A673 (cell line): ENCODE data around the gene ZSCAN21. TPM values are rescaled to one million over a fixed set of nuclear protein-coding genes. Genes with fewer than 3 reads are reported as not detected.
A peak's percentile ranks its signal among the peaks of the same experiment; 100 is the strongest.

Experiments
- BruUV-seq: library from RNA; stranded (reverse); fragments of 400-500 nt; replicated peaks from 2 replicates; lab custom pipeline; 2021; lab: Mats Ljungman, UMichigan
- CTCF ChIA-PET: fragments of 300-600 bp; sonication (Branson Sonifier 250); formaldehyde crosslinking; loops from one replicate; lab custom pipeline; 2022; ENCODE audit warnings: antibody characterized with exemption; lab: Charles Lee
- POLR2A ChIA-PET: fragments of 300-600 bp; sonication (Branson Sonifier 250); formaldehyde crosslinking; loops from one replicate; lab custom pipeline; 2022; ENCODE audit warnings: antibody characterized with exemption; ENCODE audit not compliant: low non-redundant PET; lab: Charles Lee
- DNase-seq: peaks from one replicate; pipeline ENCODE4 v3.0.0-alpha.2; 2015; ENCODE audit warnings: low spot score
- H3K27ac ChIP-seq: fragments of 200-600 bp; sonication (generic); 2 replicates; pipeline ENCODE4 v1.5.1; 2016; ENCODE audit warnings: mixed run types, low read depth, mild to moderate bottlenecking, mixed read lengths, antibody characterized with exemption, low read length; ENCODE audit not compliant: poor library complexity, severe bottlenecking
- H3K27me3 ChIP-seq: fragments of 200-600 bp; sonication (generic); replicated peaks from 2 replicates; pipeline ENCODE4 v1.6.1; 2017; ENCODE audit warnings: mixed run types, low read depth, mild to moderate bottlenecking, mixed read lengths, antibody characterized with exemption, low read length; ENCODE audit not compliant: insufficient read depth, poor library complexity
- H3K36me3 ChIP-seq: fragments of 200-600 bp; sonication (generic); 2 replicates; pipeline ENCODE4 v1.6.1; 2016; ENCODE audit warnings: mixed run types, mild to moderate bottlenecking, mixed read lengths, antibody characterized with exemption, low read length; ENCODE audit not compliant: insufficient read depth, poor library complexity, severe bottlenecking
- H3K4me1 ChIP-seq: fragments of 200-600 bp; sonication (generic); 2 replicates; pipeline ENCODE4 v1.6.1; 2017; ENCODE audit warnings: mixed run types, mild to moderate bottlenecking, mixed read lengths, antibody characterized with exemption, low read length; ENCODE audit not compliant: insufficient read depth, poor library complexity, severe bottlenecking
- H3K4me3 ChIP-seq: fragments of 200-600 bp; sonication (generic); 2 replicates; pipeline ENCODE4 v1.5.1; 2016; ENCODE audit warnings: low read depth, mixed run types, mild to moderate bottlenecking, mixed read lengths, low read length; ENCODE audit not compliant: poor library complexity, severe bottlenecking
- H3K9me3 ChIP-seq: fragments of 200-600 bp; sonication (generic); 2 replicates; pipeline ENCODE4 v1.6.1; 2016; ENCODE audit warnings: mixed run types, low read depth, mild to moderate bottlenecking, mixed read lengths, antibody characterized with exemption, low read length; ENCODE audit not compliant: poor library complexity, severe bottlenecking
- EZH2 ChIP-seq: fragments of 200-600 bp; sonication (generic); IDR thresholded peaks from 2 replicates; pipeline ENCODE4 v1.6.1; 2017; ENCODE audit warnings: borderline replicate concordance, low read depth, mild to moderate bottlenecking, mixed read lengths, antibody characterized with exemption, low read length; ENCODE audit not compliant: poor library complexity, severe bottlenecking
- intact Hi-C: fragments of 100-400 bp; cut with micrococcal nuclease; formaldehyde crosslinking; loops from one replicate; pipeline ENCODE4 v1.10.0; 2022; ENCODE audit not compliant: unreplicated experiment
- total RNA-seq: library from RNA; stranded (reverse); gene quantifications from 2 replicates; pipeline ENCODE4 v1.2.3, GENCODE V29; 2021
- TF ChIP-seq, protein P1 (sequence below): fragments of 300-800, 200-600 bp; sonication (generic); conservative IDR thresholded peaks from 2 replicates; pipeline ENCODE4 v1.5.1; 2017; ENCODE audit warnings: low read depth, mild to moderate bottlenecking, antibody characterized with exemption, low read length, moderate library complexity, mixed read lengths

The ZSCAN21 gene
- total RNA-seq, 1 experiment from 2014 or later: 17.2 TPM

DNA sequence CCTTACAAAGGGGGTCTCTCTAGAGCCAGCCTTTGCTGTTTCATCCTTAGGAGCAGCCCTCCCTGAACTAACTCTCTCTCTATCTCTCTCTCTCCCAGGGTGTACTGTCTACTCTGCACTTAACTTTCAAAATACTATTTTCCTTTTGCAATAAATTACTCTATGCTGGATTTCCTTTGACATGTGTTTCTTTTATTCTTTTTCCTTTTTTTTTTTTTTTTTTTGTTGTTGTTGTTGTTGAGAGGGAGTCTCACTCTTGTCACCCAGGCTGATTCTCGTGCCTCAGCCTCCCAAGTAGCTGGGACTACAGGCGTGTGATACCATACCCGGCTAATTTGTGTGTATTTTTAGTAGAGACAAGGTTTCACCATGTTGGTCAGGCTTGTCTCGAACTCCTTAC lies 33.4 kb downstream of the ZSCAN21 start:
- no peak for DNase-seq
- H3K9me3 ChIP-seq: no peaks in the 10 kb centered on the region
- no peak overlapping the region for H3K27ac ChIP-seq
- H3K4me3 ChIP-seq: no peak overlapping the region
- peaks cover 22% of the 10 kb centered on the region for H3K36me3 ChIP-seq
- ChIA-PET POLR2A (interaction anchor here (0.6 kb wide), 1 partner anchor 262 kb away, joined by 11 read pairs; no protein-coding TSS in a partner anchor), CTCF (interaction anchor here (0.6 kb wide), 1 partner anchor 18 kb away, joined by 4 read pairs; the partner anchor contains the start of genes AP4M1 and MCM7)
- TF ChIP-seq EZH2: no peak
- TF ChIP-seq, protein P1, sequence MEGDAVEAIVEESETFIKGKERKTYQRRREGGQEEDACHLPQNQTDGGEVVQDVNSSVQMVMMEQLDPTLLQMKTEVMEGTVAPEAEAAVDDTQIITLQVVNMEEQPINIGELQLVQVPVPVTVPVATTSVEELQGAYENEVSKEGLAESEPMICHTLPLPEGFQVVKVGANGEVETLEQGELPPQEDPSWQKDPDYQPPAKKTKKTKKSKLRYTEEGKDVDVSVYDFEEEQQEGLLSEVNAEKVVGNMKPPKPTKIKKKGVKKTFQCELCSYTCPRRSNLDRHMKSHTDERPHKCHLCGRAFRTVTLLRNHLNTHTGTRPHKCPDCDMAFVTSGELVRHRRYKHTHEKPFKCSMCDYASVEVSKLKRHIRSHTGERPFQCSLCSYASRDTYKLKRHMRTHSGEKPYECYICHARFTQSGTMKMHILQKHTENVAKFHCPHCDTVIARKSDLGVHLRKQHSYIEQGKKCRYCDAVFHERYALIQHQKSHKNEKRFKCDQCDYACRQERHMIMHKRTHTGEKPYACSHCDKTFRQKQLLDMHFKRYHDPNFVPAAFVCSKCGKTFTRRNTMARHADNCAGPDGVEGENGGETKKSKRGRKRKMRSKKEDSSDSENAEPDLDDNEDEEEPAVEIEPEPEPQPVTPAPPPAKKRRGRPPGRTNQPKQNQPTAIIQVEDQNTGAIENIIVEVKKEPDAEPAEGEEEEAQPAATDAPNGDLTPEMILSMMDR: no peak
- BruUV-seq: no TSS peak
- intact Hi-C loops: loop anchor here (5.0 kb wide), 1 partner anchor 86 kb away; no protein-coding TSS in a partner anchor
- peaks cover 25% of the 10 kb centered on the region for H3K4me1 ChIP-seq
- no peaks in the 10 kb centered on the region for H3K27me3 ChIP-seq

DNA sequence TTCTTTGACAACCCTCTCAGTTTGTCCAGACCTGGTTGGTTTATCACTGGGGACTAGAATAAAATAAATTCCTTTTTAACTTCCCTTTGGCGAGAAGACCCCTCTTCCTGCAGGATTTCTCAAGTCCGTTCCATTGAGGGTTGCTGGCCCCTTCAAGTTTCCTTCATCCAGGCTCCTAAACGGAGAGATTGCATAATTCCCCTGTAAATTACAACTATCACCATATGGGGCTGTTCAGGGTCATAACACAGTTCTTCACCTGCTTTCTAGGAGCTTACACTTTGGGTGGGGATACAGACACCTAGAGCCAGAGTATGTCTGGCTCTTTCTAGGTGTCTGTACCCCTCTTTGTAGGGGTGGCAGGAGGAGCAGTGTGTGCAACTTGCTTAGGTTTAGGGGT lies 35.9 kb downstream of the ZSCAN21 start:
- peaks cover 5% of the 10 kb centered on the region for H3K36me3 ChIP-seq
- no TSS peak for BruUV-seq
- no peak overlapping the region for H3K27ac ChIP-seq
- intact Hi-C loops: no loop called here
- ChIA-PET POLR2A (no interaction called here), CTCF (no interaction called here)
- no peak overlapping the region for H3K4me3 ChIP-seq
- H3K27me3 ChIP-seq: no peaks in the 10 kb centered on the region
- no peaks in the 10 kb centered on the region for H3K9me3 ChIP-seq
- peaks cover 34% of the 10 kb centered on the region for H3K4me1 ChIP-seq
- TF ChIP-seq EZH2: no peak
- TF ChIP-seq, protein P1: no peak
- DNase-seq: no peak

DNA sequence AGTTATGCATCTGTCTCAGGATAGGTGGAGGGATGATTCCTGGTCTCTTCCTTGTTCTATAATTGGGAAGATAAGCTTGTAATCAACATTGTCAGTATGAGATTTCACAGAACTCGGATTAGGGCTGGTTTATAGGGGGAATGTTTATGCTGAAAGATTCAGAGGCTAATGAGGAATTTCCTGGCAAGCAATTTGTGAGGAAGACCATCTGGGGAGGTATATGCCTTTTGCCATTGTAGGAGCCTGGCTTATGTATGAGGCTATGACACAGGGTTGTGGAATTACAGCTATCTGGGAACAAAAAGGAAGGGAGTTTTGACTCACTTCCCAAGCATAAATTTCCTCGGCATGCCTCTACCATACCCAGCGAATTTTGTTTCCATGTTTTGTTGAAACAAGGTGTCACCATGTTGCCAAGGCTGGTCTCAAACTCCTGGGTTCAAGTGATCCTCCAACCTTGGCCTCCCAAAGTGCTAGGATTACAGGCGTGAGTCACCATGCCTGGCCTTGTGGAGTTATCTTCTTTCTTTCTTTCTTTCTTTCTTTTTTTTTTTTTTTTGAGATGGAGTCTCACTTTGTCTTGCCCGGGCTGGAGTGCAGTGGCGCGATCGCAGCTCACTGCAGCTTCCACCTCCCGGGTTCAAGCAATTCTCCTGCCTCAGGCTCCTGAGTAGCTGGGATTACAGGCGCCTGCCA lies 37.6 kb downstream of the ZSCAN21 start:
- Histone ChIP-seq H3K4me1 (peaks cover 39% of the 10 kb centered on the region), H3K4me3 (no peak overlapping the region), H3K9me3 (no peaks in the 10 kb centered on the region), H3K27me3 (no peaks in the 10 kb centered on the region), H3K36me3 (peaks cover 22% of the 10 kb centered on the region), H3K27ac (peak overlapping the region; percentile 91)
- BruUV-seq: no TSS peak
- intact Hi-C loops: no loop called here
- ChIA-PET POLR2A (interaction anchor here (0.6 to 0.7 kb wide), 2 partner anchors 11 to 42 kb away, joined by 3 read pairs; no protein-coding TSS in a partner anchor), CTCF (no interaction called here)
- DNase-seq: peak; percentile 98
- TF ChIP-seq EZH2: no peak
